GM06990 (cell line): ENCODE data around the gene GGTLC1.

Experiments
- DNase-seq: peaks from one replicate; pipeline ENCODE4 v3.0.0-alpha.2; 2011; ENCODE audit not compliant: insufficient read length; ENCODE audit errors: extremely low read depth
- H3K27me3 ChIP-seq: replicated peaks from 2 replicates; pipeline ENCODE4 v1.6.0; 2011; ENCODE audit warnings: low read length; ENCODE audit not compliant: control insufficient read depth, insufficient read depth
- H3K36me3 ChIP-seq: 2 replicates; pipeline ENCODE4 v1.5.1; 2011; ENCODE audit warnings: low read length; ENCODE audit not compliant: control insufficient read depth, insufficient read depth
- H3K4me3 ChIP-seq: replicated peaks from 2 replicates; pipeline ENCODE4 v1.5.1; 2011; ENCODE audit warnings: low read depth, mild to moderate bottlenecking, control low read depth, low read length
- TF ChIP-seq, protein P1 (sequence below): IDR thresholded peaks from 2 replicates; pipeline ENCODE4 v1.5.1; 2011; ENCODE audit warnings: low read length, control low read depth, mild to moderate bottlenecking, inconsistent platforms; ENCODE audit not compliant: insufficient read depth, poor library complexity, severe bottlenecking

The GGTLC1 gene

DNA sequence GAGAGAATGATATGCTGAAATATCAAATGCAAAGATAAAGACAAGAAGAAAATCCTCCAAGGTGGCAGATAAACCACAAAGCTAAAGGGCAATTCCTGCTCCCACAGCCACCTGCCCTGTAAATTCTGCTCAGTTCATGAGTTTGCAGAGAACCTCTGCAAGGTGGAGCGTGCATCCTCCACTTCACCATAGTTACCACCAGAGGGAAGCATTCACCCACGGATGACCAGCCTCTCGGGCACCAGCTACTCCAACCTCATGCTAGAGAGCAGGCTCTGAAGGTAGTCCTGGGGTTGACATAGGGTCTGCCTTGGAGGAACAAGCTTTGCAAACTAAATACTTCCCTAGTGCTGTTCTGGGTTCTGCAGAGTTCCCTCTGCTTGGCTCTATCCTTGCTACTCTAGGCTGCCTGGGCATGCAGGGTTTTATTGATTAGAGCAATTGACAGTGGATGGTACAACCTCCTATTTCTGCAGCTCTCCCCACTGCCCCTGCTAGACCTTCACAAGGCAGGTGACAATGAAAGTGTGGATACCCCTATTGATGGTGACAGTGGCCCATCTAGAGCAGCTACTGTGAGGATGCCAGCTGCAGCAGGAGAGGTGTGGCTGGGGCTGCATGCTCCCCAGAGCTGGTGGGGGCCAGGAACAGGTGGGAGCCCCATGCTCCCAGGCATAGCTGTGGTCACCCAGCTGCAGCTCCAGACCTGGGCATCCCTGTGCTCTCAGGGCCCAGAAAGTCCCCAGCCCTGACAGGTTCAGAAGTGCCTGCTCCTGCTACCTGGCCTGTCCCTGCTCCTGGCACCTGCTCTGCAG, 51.1 kb downstream of the GGTLC1 start:
- no peak for DNase-seq
- TF ChIP-seq, protein P1, sequence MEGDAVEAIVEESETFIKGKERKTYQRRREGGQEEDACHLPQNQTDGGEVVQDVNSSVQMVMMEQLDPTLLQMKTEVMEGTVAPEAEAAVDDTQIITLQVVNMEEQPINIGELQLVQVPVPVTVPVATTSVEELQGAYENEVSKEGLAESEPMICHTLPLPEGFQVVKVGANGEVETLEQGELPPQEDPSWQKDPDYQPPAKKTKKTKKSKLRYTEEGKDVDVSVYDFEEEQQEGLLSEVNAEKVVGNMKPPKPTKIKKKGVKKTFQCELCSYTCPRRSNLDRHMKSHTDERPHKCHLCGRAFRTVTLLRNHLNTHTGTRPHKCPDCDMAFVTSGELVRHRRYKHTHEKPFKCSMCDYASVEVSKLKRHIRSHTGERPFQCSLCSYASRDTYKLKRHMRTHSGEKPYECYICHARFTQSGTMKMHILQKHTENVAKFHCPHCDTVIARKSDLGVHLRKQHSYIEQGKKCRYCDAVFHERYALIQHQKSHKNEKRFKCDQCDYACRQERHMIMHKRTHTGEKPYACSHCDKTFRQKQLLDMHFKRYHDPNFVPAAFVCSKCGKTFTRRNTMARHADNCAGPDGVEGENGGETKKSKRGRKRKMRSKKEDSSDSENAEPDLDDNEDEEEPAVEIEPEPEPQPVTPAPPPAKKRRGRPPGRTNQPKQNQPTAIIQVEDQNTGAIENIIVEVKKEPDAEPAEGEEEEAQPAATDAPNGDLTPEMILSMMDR, result peak; percentile 68
- Histone ChIP-seq H3K36me3 (no peaks in the 10 kb centered on the region), H3K27me3 (no peaks in the 10 kb centered on the region), H3K4me3 (no peak overlapping the region)
